Vagina (tissue), 2 donors: ENCODE results near the gene ESPN. TPM values are rescaled to one million over a fixed set of nuclear protein-coding genes. Genes with fewer than 3 reads are reported as not detected.

Experiments
- DNase-seq, 2 donors: peaks; one replicate each; pipeline ENCODE4 v3.0.0-alpha.2; 2017; ENCODE audit errors: extremely low spot score in 2 of 2
- H3K27ac ChIP-seq: fragments of 200-600 bp; sonication (generic); one replicate; pipeline ENCODE4 v1.5.1; 2019
- H3K27me3 ChIP-seq: fragments of 200-600 bp; sonication (generic); one replicate; pipeline ENCODE4 v1.5.1; 2019
- H3K36me3 ChIP-seq, 2 donors: fragments of 200-600 bp; sonication (generic); one replicate each; pipeline ENCODE4 v1.5.1; 2017 to 2019
- H3K4me1 ChIP-seq: fragments of 200-600 bp; sonication (generic); one replicate; pipeline ENCODE4 v1.5.1; 2019
- H3K4me3 ChIP-seq, 2 donors: fragments of 200-600 bp; sonication (generic); 1 replicate in 1 of 2; 2 replicates in 1 of 2; pipeline ENCODE4 v1.5.1; 2016 to 2019
- H3K9me3 ChIP-seq: fragments of 200-600 bp; sonication (generic); one replicate; pipeline ENCODE4 v1.5.1; 2019
- POLR2A ChIP-seq, 2 donors: fragments of 450-650 bp; IDR thresholded peaks; one replicate each; pipeline ENCODE4 v1.6.1; 2017; ENCODE audit warnings: antibody characterized with exemption in 2 of 2, mild to moderate bottlenecking in 2 of 2, moderate library complexity in 2 of 2
- POLR2AphosphoS5 ChIP-seq, 2 donors: sonication (generic); formaldehyde crosslinking; IDR thresholded peaks; one replicate each; pipeline ENCODE4 v1.9.0; 2017; ENCODE audit warnings: antibody characterized with exemption in 2 of 2, mild to moderate bottlenecking in 2 of 2, low read depth in 1 of 2; ENCODE audit not compliant: insufficient read depth in 1 of 2
- intact Hi-C: fragments of 100-400 bp; cut with DNase I; formaldehyde crosslinking; loops from one replicate; pipeline ENCODE4 v1.15.1; 2023
- total RNA-seq: library from RNA; depleted of rRNA; stranded (reverse); fragments of >200 nt; gene quantifications from one replicate; pipeline ENCODE4 v1.2.3, GENCODE V29; 2016
- TF ChIP-seq, protein P1 (sequence below), 3 experiments: fragments of 450-650 bp in 2 of 3; fragments of 200-600 bp in 1 of 3; sonication (generic) in 1 of 3; IDR thresholded peaks; one replicate each; pipeline ENCODE4 v1.5.1; 2017 to 2019; ENCODE audit warnings: antibody characterized with exemption in 3 of 3, mild to moderate bottlenecking in 2 of 3, moderate library complexity in 2 of 3

Gene ESPN
- total RNA-seq, 1 donor from 2014 or later, result 77.1 TPM

DNA sequence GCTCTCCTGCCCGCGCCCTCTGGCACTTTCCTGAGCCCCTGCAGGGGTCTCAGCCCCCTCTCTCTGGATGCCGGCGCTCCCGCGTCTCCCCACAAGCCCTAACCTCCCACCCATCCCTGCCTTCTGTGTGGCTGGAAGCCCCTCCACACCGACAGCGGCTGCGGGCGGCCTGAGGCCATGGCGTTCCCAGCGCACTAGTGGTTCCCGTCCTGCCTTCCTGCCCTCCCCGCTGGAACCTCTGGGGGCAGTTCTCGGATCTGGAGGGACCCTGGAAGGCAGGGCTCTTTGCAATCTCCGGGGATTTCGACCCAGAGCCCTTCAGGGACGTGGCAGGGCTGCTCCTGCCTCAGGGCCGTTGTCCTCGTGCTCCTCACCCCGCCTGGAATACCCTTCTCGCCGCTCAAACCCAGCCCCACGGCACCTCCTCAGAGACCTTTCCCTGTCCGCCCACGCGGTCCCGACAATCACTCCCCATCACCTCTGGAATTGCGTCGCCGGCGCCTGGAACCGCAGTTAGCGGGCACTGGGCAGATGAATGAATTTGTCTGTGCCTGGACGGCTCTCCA, 493 bp upstream of the ESPN start:
- intact Hi-C loops, result no loop called here
- H3K27me3 ChIP-seq, result peaks cover 17% of the 10 kb centered on the region
- peak overlapping the region; percentile 15 to 35 for H3K4me3 ChIP-seq
- H3K9me3 ChIP-seq, result no peaks in the 10 kb centered on the region
- H3K4me1 ChIP-seq, result peaks cover 52% of the 10 kb centered on the region
- no peak for DNase-seq
- no peaks in the 10 kb centered on the region for H3K36me3 ChIP-seq
- H3K27ac ChIP-seq, result no peak overlapping the region
- TF ChIP-seq POLR2AphosphoS5 (IDR thresholded peaks at IDR 0.05; ENCODE audit: insufficient read depth in 1 of 2, low read depth in 1 of 2) (no peak), POLR2A (IDR thresholded peaks at IDR 0.05) (no peak)
- TF ChIP-seq, protein P1, sequence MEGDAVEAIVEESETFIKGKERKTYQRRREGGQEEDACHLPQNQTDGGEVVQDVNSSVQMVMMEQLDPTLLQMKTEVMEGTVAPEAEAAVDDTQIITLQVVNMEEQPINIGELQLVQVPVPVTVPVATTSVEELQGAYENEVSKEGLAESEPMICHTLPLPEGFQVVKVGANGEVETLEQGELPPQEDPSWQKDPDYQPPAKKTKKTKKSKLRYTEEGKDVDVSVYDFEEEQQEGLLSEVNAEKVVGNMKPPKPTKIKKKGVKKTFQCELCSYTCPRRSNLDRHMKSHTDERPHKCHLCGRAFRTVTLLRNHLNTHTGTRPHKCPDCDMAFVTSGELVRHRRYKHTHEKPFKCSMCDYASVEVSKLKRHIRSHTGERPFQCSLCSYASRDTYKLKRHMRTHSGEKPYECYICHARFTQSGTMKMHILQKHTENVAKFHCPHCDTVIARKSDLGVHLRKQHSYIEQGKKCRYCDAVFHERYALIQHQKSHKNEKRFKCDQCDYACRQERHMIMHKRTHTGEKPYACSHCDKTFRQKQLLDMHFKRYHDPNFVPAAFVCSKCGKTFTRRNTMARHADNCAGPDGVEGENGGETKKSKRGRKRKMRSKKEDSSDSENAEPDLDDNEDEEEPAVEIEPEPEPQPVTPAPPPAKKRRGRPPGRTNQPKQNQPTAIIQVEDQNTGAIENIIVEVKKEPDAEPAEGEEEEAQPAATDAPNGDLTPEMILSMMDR (IDR thresholded peaks at IDR 0.05), result no peak

DNA sequence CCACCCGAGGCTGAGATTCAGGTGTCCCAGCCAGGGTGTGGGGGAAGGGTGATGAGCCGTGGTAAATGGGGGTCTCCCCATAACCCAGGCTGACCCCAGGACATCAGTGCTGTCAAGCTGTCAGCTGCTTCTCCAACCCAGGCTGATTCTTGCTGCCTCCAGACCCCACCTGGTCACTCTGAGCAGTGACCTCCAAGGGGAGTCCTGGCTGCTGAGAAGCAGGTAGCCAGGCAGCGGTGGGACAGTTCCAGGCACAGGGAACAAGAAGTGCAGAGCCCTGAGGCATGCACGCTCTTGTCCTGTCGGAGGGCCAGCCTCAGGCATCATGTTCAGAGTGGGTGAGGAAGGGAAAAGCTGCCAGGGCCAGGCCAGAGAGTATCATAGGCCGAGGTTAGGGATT, 1.1 kb downstream of the ESPN start:
- DNase-seq, result no peak
- Histone ChIP-seq H3K9me3 (no peaks in the 10 kb centered on the region), H3K27ac (no peak overlapping the region), H3K4me1 (peaks cover 36% of the 10 kb centered on the region), H3K4me3 (peak overlapping the region in 1 of 2 donors; percentile 15), H3K27me3 (peaks cover 12% of the 10 kb centered on the region), H3K36me3 (no peaks in the 10 kb centered on the region)
- TF ChIP-seq, protein P1 (IDR thresholded peaks at IDR 0.05), result no peak
- TF ChIP-seq POLR2A (IDR thresholded peaks at IDR 0.05), result no peak
- TF ChIP-seq POLR2AphosphoS5 (IDR thresholded peaks at IDR 0.05; ENCODE audit: insufficient read depth in 1 of 2, low read depth in 1 of 2), result no peak
- intact Hi-C loops, result no loop called here

DNA sequence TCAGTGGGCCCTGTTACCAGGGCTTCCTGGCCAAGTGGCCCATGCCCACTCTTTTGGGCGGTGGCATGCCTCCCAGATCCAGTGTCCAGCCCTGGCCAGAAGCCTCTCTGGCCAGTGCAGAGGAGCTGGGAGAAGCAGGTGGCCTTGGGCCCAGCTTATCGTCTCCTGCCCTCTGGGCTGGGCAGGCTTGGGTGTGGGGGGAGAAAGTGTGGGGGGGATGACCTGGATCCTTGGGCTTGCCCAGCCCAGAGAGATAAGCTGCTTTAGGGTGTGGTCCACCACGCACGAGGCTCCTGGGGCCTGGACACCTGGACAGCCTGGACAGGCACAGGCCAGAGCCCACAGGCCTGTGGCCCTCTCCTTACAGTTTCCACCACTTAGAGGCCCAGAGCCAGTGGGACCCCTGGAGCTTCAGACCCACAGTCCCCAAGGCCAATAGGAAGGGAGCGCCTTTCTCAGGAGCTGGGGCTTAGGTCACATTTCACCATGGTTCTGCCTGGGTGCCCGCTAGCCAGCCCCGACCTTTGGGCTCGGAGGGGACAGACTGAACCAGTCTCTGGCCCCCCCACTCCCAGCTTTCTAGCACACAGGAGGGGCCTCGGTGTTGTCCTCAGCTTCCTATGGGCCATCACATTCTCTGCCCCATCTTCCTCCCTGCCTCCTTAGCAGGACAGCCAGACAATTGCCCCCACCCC, 1.8 kb downstream of the ESPN start:
- Histone ChIP-seq H3K4me1 (peaks cover 33% of the 10 kb centered on the region), H3K27ac (no peak overlapping the region), H3K4me3 (no peak overlapping the region), H3K27me3 (peaks cover 12% of the 10 kb centered on the region), H3K9me3 (no peaks in the 10 kb centered on the region), H3K36me3 (no peaks in the 10 kb centered on the region)
- DNase-seq, result no peak
- intact Hi-C loops, result no loop called here
- TF ChIP-seq, protein P1 (IDR thresholded peaks at IDR 0.05), result no peak
- TF ChIP-seq POLR2A (IDR thresholded peaks at IDR 0.05) (no peak), POLR2AphosphoS5 (IDR thresholded peaks at IDR 0.05; ENCODE audit: insufficient read depth in 1 of 2, low read depth in 1 of 2) (no peak)

DNA sequence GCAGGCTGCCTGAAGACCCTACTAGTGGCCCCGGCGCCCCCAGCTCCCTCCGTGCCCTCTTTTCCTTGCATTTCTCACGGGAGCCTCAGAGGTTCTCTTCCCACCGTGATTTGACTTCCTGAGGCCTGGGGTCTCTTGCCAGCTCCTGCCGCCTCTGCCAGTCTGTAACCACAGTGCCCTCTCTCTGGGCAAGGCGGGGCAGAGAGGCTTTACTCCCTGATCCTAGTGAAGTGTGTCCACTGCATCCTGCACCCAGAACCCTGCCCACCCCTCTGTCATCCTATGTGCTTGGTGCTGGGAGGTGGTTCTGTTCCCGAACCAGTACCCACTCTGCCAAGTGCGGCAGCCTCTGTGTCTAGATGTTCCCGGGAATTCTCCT, 2.4 kb downstream of the ESPN start:
- Histone ChIP-seq H3K36me3 (no peaks in the 10 kb centered on the region), H3K27ac (no peak overlapping the region), H3K9me3 (no peaks in the 10 kb centered on the region), H3K27me3 (peaks cover 12% of the 10 kb centered on the region), H3K4me3 (no peak overlapping the region), H3K4me1 (peaks cover 33% of the 10 kb centered on the region)
- intact Hi-C loops, result no loop called here
- no peak for DNase-seq
- no peak for TF ChIP-seq POLR2A (IDR thresholded peaks at IDR 0.05)
- TF ChIP-seq POLR2AphosphoS5 (IDR thresholded peaks at IDR 0.05; ENCODE audit: insufficient read depth in 1 of 2, low read depth in 1 of 2), result no peak
- TF ChIP-seq, protein P1 (IDR thresholded peaks at IDR 0.05), result no peak
